ENCODE measurements around the gene DPT.

DNA sequence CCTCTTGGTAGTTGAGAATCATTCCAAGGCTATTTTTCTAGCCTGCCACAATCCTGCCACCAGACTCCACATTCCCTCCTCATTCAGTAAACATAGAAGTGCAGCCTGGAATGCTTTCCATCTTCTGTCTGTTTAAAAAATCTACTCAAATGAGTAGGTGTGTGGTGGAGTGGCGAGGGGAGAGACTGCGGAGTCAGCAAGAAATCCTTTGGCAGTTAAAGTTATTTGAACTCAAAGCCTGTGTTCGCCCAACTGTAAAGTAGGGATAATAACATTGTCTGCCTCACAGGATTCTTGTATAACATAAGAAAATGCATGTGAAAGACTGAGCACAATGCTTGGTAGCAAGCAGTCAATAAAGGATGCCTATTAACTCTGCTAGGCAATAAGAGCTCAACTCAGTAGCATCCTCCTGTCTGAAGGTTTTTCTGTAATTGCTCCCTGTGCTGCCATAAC lies 22.2 kb upstream of the DPT start:
- TF ChIP-seq, protein P1, sequence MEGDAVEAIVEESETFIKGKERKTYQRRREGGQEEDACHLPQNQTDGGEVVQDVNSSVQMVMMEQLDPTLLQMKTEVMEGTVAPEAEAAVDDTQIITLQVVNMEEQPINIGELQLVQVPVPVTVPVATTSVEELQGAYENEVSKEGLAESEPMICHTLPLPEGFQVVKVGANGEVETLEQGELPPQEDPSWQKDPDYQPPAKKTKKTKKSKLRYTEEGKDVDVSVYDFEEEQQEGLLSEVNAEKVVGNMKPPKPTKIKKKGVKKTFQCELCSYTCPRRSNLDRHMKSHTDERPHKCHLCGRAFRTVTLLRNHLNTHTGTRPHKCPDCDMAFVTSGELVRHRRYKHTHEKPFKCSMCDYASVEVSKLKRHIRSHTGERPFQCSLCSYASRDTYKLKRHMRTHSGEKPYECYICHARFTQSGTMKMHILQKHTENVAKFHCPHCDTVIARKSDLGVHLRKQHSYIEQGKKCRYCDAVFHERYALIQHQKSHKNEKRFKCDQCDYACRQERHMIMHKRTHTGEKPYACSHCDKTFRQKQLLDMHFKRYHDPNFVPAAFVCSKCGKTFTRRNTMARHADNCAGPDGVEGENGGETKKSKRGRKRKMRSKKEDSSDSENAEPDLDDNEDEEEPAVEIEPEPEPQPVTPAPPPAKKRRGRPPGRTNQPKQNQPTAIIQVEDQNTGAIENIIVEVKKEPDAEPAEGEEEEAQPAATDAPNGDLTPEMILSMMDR (IDR thresholded peaks at IDR 0.05; ENCODE audit: insufficient read depth, low read depth, low read length), result no peak
- no peak for TF ChIP-seq EZH2 (IDR thresholded peaks at IDR 0.05; ENCODE audit: insufficient read depth, low read length)
